Activated CD8-positive, alpha-beta T cell treated with anti-CD3 and anti-CD28 coated beads, Interleukin-2, amount 10 ng/mL, durations not matched to agents 7 days and 5 days (primary cell): ENCODE measurements around the gene LTB. TPM values are rescaled to one million over a fixed set of nuclear protein-coding genes. Genes with fewer than 3 reads are reported as not detected.
"Not testable (repeated sequence)": the region's sequence is repeated elsewhere in the genome, so short reads cannot be mapped to it uniquely, and the experiment has no call there.

Experiments used
- ATAC-seq: fragments of 150-1000 bp; cut with Tn5 transposase; one replicate; pipeline ENCODE4 v1.10.0; 2021; ENCODE audit warnings: moderate library complexity
- CTCF ChIA-PET: fragments of 350-600 bp; sonication (Branson Sonifier 250); formaldehyde crosslinking; loops from one replicate; lab custom pipeline; 2021; ENCODE audit warnings: antibody characterized with exemption; lab: Charles Lee
- POLR2A ChIA-PET: fragments of 350-600 bp; sonication (Branson Sonifier 250); formaldehyde crosslinking; loops from one replicate; lab custom pipeline; 2021; ENCODE audit warnings: antibody characterized with exemption; lab: Charles Lee
- DNase-seq: peaks from one replicate; pipeline ENCODE4 v3.0.0-alpha.2; 2020
- H3K27ac Mint-ChIP-seq: one replicate; pipeline ENCODE4 v1.8.0; 2021; ENCODE audit warnings: mild to moderate bottlenecking, mixed read lengths
- H3K27me3 Mint-ChIP-seq: one replicate; pipeline ENCODE4 v1.8.0; 2021; ENCODE audit warnings: low read depth, mixed read lengths
- H3K36me3 Mint-ChIP-seq: one replicate; pipeline ENCODE4 v1.8.0; 2021; ENCODE audit warnings: low read depth, mixed read lengths
- H3K4me1 Mint-ChIP-seq: one replicate; pipeline ENCODE4 v1.8.0; 2021; ENCODE audit warnings: low read depth, mixed read lengths
- H3K4me3 Mint-ChIP-seq: one replicate; pipeline ENCODE4 v1.8.0; 2021; ENCODE audit warnings: mild to moderate bottlenecking, mixed read lengths
- H3K9me3 Mint-ChIP-seq: one replicate; pipeline ENCODE4 v1.8.0; 2022; ENCODE audit warnings: mixed read lengths; ENCODE audit not compliant: insufficient read depth
- total RNA-seq, 2 experiments: library from RNA; stranded (reverse); gene quantifications; one replicate each; pipeline ENCODE4 v1.2.3, GENCODE V29; 2021

The LTB gene
- total RNA-seq, 2 experiments from 2014 or later, result 613 to 618 TPM

GRCh38 chr6:31560697-31561058 lies 21.5 kb downstream of the LTB start:
- ChIA-PET POLR2A (interaction anchor here (0.9 to 5.1 kb wide), 7 partner anchors 8 to 55 kb away, joined by 3 to 55 read pairs (median 6); partner anchors contain the start of genes LTA, LTB and TNF), CTCF (interaction anchor here (1.2 to 17.1 kb wide), 11 partner anchors 8 to 54 kb away, joined by 3 to 189 read pairs (median 7); partner anchors contain the start of genes AIF1, LST1, LTB and NCR3)
- peak overlapping the region; percentile 65 for H3K4me3 Mint-ChIP-seq
- peaks cover 57% of the 10 kb centered on the region for H3K36me3 Mint-ChIP-seq
- DNase-seq (no peak), ATAC-seq (no peak)
- peaks cover 24% of the 10 kb centered on the region for H3K27me3 Mint-ChIP-seq
- peaks cover 65% of the 10 kb centered on the region for H3K4me1 Mint-ChIP-seq
- H3K27ac Mint-ChIP-seq, result peak overlapping the region; percentile 82
- H3K9me3 Mint-ChIP-seq, result no peaks in the 10 kb centered on the region

GRCh38 chr6:31559958-31560696 lies 22.1 kb downstream of the LTB start:
- H3K9me3 Mint-ChIP-seq, result no peaks in the 10 kb centered on the region
- DNase-seq, result peak; percentile 75
- POLR2A ChIA-PET, result interaction anchor here (0.7 to 5.1 kb wide), 9 partner anchors 8 to 100 kb away, joined by 3 to 55 read pairs (median 5); partner anchors contain the start of genes C6orf47, LTA, LTB and NCR3

DNA sequence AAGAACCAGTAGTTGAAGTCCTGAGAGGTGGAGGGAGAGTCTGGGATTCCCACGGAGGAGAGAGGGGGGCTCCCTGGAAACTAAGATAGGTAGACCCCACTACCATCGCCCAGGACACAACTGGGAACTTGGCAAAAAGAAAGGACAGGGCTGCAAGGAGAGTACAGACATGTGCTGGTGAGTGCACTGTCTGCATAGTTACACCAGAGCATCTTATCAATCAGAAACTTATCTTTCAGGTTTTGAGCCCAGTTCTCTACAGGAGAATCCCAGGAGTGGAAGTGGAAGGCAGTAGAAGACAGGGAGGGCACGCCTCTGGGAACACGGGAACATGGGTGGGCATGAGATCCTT lies 22.6 kb downstream of the LTB start:
- Mint-ChIP-seq H3K4me3 (peak overlapping the region; percentile 65), H3K4me1 (peaks cover 69% of the 10 kb centered on the region), H3K27ac (peak overlapping the region; percentile 82), H3K36me3 (peaks cover 52% of the 10 kb centered on the region), H3K9me3 (no peaks in the 10 kb centered on the region), H3K27me3 (peaks cover 14% of the 10 kb centered on the region)
- peak; percentile 38 for ATAC-seq
- ChIA-PET CTCF (interaction anchor here (1.3 to 17.1 kb wide), 11 partner anchors 9 to 55 kb away, joined by 3 to 189 read pairs (median 7); partner anchors contain the start of genes AIF1, LST1, LTB and NCR3), POLR2A (interaction anchor here (0.7 to 5.1 kb wide), 9 partner anchors 8 to 101 kb away, joined by 3 to 55 read pairs (median 5); partner anchors contain the start of genes C6orf47, LTA, LTB and NCR3)
- no peak for DNase-seq

More at GRCh38 chr6:31559958-31560696, 22.1 kb downstream of the LTB start:
- Mint-ChIP-seq H3K27me3 (peaks cover 19% of the 10 kb centered on the region), H3K27ac (peak overlapping the region; percentile 82), H3K4me1 (peaks cover 65% of the 10 kb centered on the region), H3K4me3 (peak overlapping the region; percentile 65), H3K36me3 (peaks cover 54% of the 10 kb centered on the region)
- peak; percentile 70 for ATAC-seq
- CTCF ChIA-PET, result interaction anchor here (1.2 to 17.1 kb wide), 12 partner anchors 8 to 55 kb away, joined by 3 to 189 read pairs (median 6); partner anchors contain the start of genes AIF1, LST1, LTB and NCR3

DNA sequence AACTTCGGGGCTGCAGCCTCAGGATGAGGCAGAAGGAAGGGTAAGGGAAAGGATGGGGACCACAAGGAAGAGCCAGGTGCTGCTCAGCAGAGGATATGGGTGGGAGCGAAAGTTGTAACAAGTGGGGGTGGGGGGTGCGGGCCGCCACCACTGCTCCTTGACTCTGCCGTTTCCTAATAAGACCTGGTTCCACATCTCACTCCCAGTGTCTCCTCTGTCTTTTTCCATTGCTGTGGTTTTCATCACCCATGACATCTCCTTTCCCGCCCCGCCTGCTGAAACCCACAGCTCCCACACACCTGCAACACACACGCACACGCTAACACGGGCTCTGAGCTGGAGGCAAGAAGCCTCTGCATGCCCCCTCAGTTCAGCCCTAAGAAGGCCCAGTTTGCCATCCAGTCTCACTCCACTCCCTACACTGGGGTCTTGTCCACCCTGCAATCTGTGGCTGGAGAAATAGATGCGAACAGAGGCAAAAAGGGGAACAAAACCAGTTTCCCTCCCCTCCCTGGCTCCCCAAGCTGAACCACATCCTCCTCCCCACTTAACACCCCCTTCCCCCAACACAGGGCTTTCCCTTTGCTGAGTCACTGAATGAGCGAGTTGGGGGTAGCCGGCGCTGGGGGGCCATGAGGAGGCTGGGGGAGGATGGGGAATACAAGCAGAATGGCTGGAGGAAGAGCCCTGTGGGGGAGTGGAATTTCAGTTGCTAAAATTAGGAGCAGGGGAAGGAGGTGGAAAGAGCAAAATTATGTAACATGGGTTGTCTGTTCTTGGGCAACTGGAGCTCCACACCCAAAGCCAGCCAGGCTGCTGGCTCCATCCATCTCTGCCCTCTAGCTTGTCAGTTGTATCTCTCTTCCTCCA lies 23.4 kb downstream of the LTB start:
- POLR2A ChIA-PET, result interaction anchor here (1.0 to 5.1 kb wide), 8 partner anchors 8 to 34 kb away, joined by 3 to 55 read pairs (median 8); partner anchors contain the start of genes LTA, LTB, NCR3 and NFKBIL1
- Mint-ChIP-seq H3K36me3 (peaks cover 51% of the 10 kb centered on the region), H3K27me3 (peaks cover 12% of the 10 kb centered on the region), H3K27ac (peak overlapping the region; percentile 82), H3K9me3 (no peaks in the 10 kb centered on the region), H3K4me3 (peak overlapping the region; percentile 65), H3K4me1 (peaks cover 69% of the 10 kb centered on the region)
- ATAC-seq (peak; percentile 61), DNase-seq (peak; percentile 69)
- CTCF ChIA-PET, result interaction anchor here (1.2 to 17.1 kb wide), 11 partner anchors 8 to 56 kb away, joined by 4 to 189 read pairs (median 6); partner anchors contain the start of genes AIF1, LST1, LTA and LTB

- ChIA-PET POLR2A (interaction anchor here (1.0 to 5.1 kb wide), 6 partner anchors 10 to 35 kb away, joined by 3 to 55 read pairs (median 8); partner anchors contain the start of genes LTA, LTB, NCR3 and NFKBIL1), CTCF (interaction anchor here (1.2 to 17.1 kb wide), 5 partner anchors 10 to 40 kb away, joined by 4 to 189 read pairs (median 6); partner anchors contain the start of genes LTA, LTB, NFKBIL1 and TNF)
- H3K9me3 Mint-ChIP-seq, result no peaks in the 10 kb centered on the region
Observed at GRCh38 chr6:31558318-31558625, 24.0 kb downstream of the LTB start.

DNA sequence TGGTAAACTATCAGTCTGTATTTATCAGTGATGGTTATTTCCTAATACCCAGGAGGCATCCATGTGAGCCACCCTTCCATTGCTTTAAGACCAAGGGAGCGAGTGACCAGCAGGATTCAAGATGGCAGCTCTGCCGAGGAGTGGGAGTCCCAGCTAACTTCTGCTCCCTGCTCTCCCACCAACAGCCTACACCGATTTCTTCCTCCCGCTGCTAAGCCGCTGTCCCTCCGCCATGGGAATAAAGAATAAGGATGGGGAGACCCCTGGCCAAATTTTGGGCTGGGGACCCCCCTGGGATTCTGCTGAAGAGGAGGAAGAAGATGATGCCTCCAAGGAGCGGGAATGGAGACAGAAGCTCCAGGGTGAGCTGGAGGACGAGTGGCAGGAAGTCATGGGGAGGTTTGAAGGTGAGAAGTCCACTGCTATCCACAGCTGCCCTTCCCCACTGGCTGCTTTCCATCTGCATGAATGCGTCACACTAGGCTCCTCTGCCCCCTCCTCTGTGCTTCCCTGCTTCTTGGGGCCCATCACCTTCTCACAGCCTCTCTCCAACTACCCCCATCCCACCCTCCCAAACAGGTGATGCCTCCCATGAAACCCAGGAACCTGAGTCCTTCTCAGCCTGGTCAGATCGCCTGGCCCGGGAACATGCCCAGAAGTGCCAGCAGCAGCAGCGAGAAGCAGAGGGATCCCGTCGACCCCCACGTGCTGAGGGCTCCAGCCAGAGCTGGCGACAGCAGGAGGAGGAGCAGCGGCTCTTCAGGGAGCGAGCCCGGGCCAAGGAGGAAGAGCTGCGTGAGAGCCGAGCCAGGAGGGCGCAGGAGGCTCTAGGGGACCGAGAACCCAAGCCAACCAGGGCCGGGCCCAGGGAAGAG lies 24.5 kb downstream of the LTB start:
- peaks cover 9% of the 10 kb centered on the region for H3K27me3 Mint-ChIP-seq
- ChIA-PET CTCF (interaction anchor here (1.3 to 17.1 kb wide), 5 partner anchors 10 to 40 kb away, joined by 3 to 189 read pairs (median 6); partner anchors contain the start of genes LTA, LTB and TNF), POLR2A (interaction anchor here (0.7 to 5.1 kb wide), 6 partner anchors 10 to 24 kb away, joined by 3 to 55 read pairs (median 8); partner anchors contain the start of genes DDX39B, LTA, LTB and TNF)
- no peak overlapping the region for H3K4me3 Mint-ChIP-seq
- no peak for DNase-seq
- H3K36me3 Mint-ChIP-seq, result peaks cover 53% of the 10 kb centered on the region
- peaks cover 68% of the 10 kb centered on the region for H3K4me1 Mint-ChIP-seq
- no peaks in the 10 kb centered on the region for H3K9me3 Mint-ChIP-seq
- ATAC-seq, result no peak
- H3K27ac Mint-ChIP-seq, result peak overlapping the region; percentile 75

More at GRCh38 chr6:31558318-31558625, 24.0 kb downstream of the LTB start:
- DNase-seq (no peak), ATAC-seq (no peak)
- peaks cover 51% of the 10 kb centered on the region for H3K36me3 Mint-ChIP-seq
- peaks cover 68% of the 10 kb centered on the region for H3K4me1 Mint-ChIP-seq
- peaks cover 9% of the 10 kb centered on the region for H3K27me3 Mint-ChIP-seq
- H3K4me3 Mint-ChIP-seq, result peak overlapping the region; percentile 65
- H3K27ac Mint-ChIP-seq, result peak overlapping the region; percentile 82

DNA sequence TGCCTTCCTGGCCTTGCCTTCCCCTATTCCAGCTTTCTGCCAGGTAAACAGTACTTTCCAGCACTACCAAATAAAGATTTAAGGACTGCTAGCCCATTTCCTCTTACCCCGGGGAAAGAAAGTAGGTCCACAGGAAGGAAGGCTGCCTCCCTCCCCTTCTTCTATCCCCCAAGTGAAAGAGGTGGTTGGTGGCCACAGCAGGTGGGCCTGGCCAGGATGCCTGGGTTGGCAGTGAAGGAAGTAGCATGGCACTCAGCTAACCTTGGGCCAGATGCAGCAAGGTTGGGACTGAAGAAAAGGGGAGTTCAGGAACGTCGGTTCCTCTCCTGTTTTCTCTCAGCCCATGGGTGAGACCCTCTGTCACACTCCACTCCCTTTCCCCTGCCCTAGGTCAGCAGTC lies 25.9 kb downstream of the LTB start:
- Mint-ChIP-seq H3K27me3 (peaks cover 3% of the 10 kb centered on the region), H3K4me1 (peaks cover 69% of the 10 kb centered on the region), H3K4me3 (peak overlapping the region; percentile 8), H3K9me3 (no peaks in the 10 kb centered on the region), H3K27ac (peak overlapping the region; percentile 57), H3K36me3 (peaks cover 49% of the 10 kb centered on the region)
- ChIA-PET CTCF (interaction anchor here (1.1 to 17.1 kb wide), 5 partner anchors 9 to 42 kb away, joined by 3 to 189 read pairs (median 5); partner anchors contain the start of genes LTB, NFKBIL1 and TNF), POLR2A (interaction anchor here (0.7 to 5.1 kb wide), 5 partner anchors 10 to 1288 kb away, joined by 3 to 55 read pairs (median 4); partner anchors contain the start of genes ATP6V1G2, DDX39B, LST1 and PSMB8)
- DNase-seq (no peak), ATAC-seq (no peak)

- peaks cover 54% of the 10 kb centered on the region for H3K4me1 Mint-ChIP-seq
- ChIA-PET POLR2A (interaction anchor here (0.6 to 6.3 kb wide), 17 partner anchors 8 to 644 kb away, joined by 3 to 62 read pairs (median 5); partner anchors contain the start of genes BAG6, DDX39B, LST1 and LTB), CTCF (interaction anchor here (0.7 to 16.9 kb wide), 26 partner anchors 8 to 283 kb away, joined by 3 to 676 read pairs (median 4); partner anchors contain the start of genes ABHD16A, AIF1, DDX39B and HSPA1B)
- H3K27me3 Mint-ChIP-seq, H3K9me3 Mint-ChIP-seq, H3K4me3 Mint-ChIP-seq, ATAC-seq: not testable (repeated sequence)
- DNase-seq, result peak; percentile 76
- H3K27ac Mint-ChIP-seq, result peak overlapping the region; percentile 67
- peaks cover 32% of the 10 kb centered on the region for H3K36me3 Mint-ChIP-seq
Observed at GRCh38 chr6:31551371-31551770, 30.9 kb downstream of the LTB start.

DNA sequence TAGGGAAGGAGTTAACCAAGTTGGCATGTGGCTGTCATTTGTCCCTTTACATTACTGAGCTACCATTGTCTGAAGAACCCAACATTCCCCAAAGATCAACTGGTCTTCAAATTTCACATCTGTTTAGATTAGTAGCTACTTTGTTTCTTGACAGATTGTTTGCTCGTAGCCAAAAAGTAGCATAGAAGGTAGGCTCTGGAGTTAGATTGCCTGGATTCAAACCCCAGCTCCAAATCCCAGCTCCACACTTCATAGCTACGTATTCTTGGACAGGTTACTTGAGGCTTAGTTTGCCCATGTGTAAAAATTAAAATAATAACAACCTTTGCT lies 33.7 kb downstream of the LTB start:
- Mint-ChIP-seq H3K27ac (peak overlapping the region; percentile 90), H3K4me1 (peaks cover 51% of the 10 kb centered on the region)
- CTCF ChIA-PET, result interaction anchor here (0.9 to 16.9 kb wide), 6 partner anchors 12 to 116 kb away, joined by 3 to 676 read pairs (median 4); partner anchors contain the start of genes GPANK1, LST1, LTA and LTB

More for the DNA sequence above, 33.7 kb downstream of the LTB start:
- Mint-ChIP-seq H3K27me3 (no peaks in the 10 kb centered on the region), H3K36me3 (peaks cover 23% of the 10 kb centered on the region), H3K4me3 (peak overlapping the region; percentile 84), H3K9me3 (no peaks in the 10 kb centered on the region)
- POLR2A ChIA-PET, result interaction anchor here (0.6 to 6.3 kb wide), 4 partner anchors 21 to 50 kb away, joined by 3 to 62 read pairs (median 10); partner anchors contain the start of genes LTB and NCR3
- no peak for ATAC-seq
- DNase-seq, result no peak
